Body of pancreas (tissue), 4 donors: ENCODE data around the gene CCDC148.

Experiments used
- POLR2A ChIP-seq, 3 donors: fragments of 450-650 bp; IDR thresholded peaks; one replicate each; pipeline ENCODE4 v1.6.1; 2016; ENCODE audit warnings: antibody characterized with exemption in 3 of 3, mild to moderate bottlenecking in 2 of 3
- TF ChIP-seq, protein P1 (sequence below), 7 experiments: fragments of 450-650 bp in 4 of 7; fragments of 200-600 bp in 3 of 7; sonication (generic) in 3 of 7; IDR thresholded peaks; one replicate each; pipeline ENCODE4 v1.5.1; 2016 to 2019; ENCODE audit warnings: antibody characterized with exemption in 7 of 7

DNA sequence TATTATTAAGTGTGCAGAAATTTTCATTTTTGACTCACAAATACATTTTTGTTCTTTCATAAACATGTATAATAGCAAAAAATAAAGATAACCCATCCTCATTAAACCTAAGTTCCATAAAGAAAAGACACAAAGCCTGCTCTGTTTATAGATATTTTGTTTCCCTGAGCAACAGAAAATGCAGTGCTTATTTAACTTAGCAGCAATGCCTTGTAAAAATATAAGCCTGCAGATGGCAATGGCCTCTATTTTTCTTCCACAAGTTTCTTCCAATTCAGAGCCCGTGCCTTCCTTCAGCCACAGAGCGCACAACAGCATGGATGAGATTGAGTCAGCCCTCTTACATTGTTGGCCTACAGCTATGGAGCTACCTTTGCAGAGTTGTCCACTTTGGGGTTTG lies 43.8 kb upstream of the CCDC148 start:
- TF ChIP-seq, protein P1, sequence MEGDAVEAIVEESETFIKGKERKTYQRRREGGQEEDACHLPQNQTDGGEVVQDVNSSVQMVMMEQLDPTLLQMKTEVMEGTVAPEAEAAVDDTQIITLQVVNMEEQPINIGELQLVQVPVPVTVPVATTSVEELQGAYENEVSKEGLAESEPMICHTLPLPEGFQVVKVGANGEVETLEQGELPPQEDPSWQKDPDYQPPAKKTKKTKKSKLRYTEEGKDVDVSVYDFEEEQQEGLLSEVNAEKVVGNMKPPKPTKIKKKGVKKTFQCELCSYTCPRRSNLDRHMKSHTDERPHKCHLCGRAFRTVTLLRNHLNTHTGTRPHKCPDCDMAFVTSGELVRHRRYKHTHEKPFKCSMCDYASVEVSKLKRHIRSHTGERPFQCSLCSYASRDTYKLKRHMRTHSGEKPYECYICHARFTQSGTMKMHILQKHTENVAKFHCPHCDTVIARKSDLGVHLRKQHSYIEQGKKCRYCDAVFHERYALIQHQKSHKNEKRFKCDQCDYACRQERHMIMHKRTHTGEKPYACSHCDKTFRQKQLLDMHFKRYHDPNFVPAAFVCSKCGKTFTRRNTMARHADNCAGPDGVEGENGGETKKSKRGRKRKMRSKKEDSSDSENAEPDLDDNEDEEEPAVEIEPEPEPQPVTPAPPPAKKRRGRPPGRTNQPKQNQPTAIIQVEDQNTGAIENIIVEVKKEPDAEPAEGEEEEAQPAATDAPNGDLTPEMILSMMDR (IDR thresholded peaks at IDR 0.05) = no peak
- no peak for TF ChIP-seq POLR2A (IDR thresholded peaks at IDR 0.05)
